GM12878 (cell line): Measurements from ENCODE around the gene CD177. TPM values are rescaled to one million over a fixed set of nuclear protein-coding genes. Genes with fewer than 3 reads are reported as not detected.

Experiments
- ATAC-seq: fragments of 200-7000 bp; cut with Tn5 transposase; 3 replicates; pipeline ENCODE4 v1.9.1; 2020; ENCODE audit warnings: mild to moderate bottlenecking, moderate library complexity
- BruUV-seq: library from RNA; stranded (reverse); fragments of 400-500 nt; replicated peaks from 2 replicates; lab custom pipeline; 2021; lab: Mats Ljungman, UMichigan
- CTCF ChIA-PET: fragments of 300-600 bp; sonication (Branson Sonifier 250); formaldehyde crosslinking; extraction: SDS; loops from one replicate; lab custom pipeline; 2021; ENCODE audit warnings: inconsistent platforms; lab: Yijun Ruan, JAX
- POLR2A ChIA-PET: fragments of 350-600 bp; formaldehyde crosslinking; extraction: SDS; loops from one replicate; lab custom pipeline; 2021; ENCODE audit warnings: inconsistent platforms; lab: Charles Lee
- RAD21 ChIA-PET: fragments of 300-600 bp; sonication (Branson Sonifier 250); formaldehyde crosslinking; loops from one replicate; lab custom pipeline; 2023; ENCODE audit warnings: antibody characterized with exemption; ENCODE audit not compliant: unreplicated experiment; lab: Charles Lee
- SMC1A ChIA-PET: fragments of 300-600 bp; sonication (Branson Sonifier 250); formaldehyde crosslinking; loops from one replicate; lab custom pipeline; 2023; ENCODE audit not compliant: unreplicated experiment, uncharacterized antibody; lab: Charles Lee
- DNase-seq: peaks from one replicate; pipeline ENCODE4 v3.0.0-alpha.2; 2011; ENCODE audit warnings: low read depth, low spot score
- FAIRE-seq: peaks from 3 replicates; lab custom pipeline; 2011; peaks lifted over from hg19 to GRCh38; lab: Jason Lieb, UNC
- H2AFZ ChIP-seq: 2 replicates; pipeline ENCODE4 v1.6.0; 2011; ENCODE audit warnings: low read depth, low read length, control low read depth; ENCODE audit not compliant: control insufficient read depth
- H3K27ac ChIP-seq: 2 replicates; pipeline ENCODE4 v1.5.1; 2011; ENCODE audit warnings: control low read depth; ENCODE audit not compliant: control insufficient read depth, insufficient read depth
- H3K27me3 ChIP-seq, 2 experiments: replicated peaks in 1 of 2; 2 replicates each; pipeline versions ENCODE4 v1.6.0 to v1.6.1; 2011; ENCODE audit warnings: low read length in 1 of 2; ENCODE audit not compliant: control insufficient read depth in 2 of 2, insufficient read depth in 2 of 2
- H3K36me3 ChIP-seq, 2 experiments: 2 replicates each; pipeline ENCODE4 v1.5.1; 2011; ENCODE audit warnings: low read length in 1 of 2; ENCODE audit not compliant: control insufficient read depth in 2 of 2, insufficient read depth in 2 of 2
- H3K4me1 ChIP-seq: 2 replicates; pipeline ENCODE4 v1.6.1; 2011; ENCODE audit warnings: mild to moderate bottlenecking, low read length, moderate library complexity, mixed read lengths; ENCODE audit not compliant: control insufficient read depth, insufficient read depth
- H3K4me2 ChIP-seq: 2 replicates; pipeline ENCODE4 v1.6.0; 2011; ENCODE audit warnings: control low read depth; ENCODE audit not compliant: control insufficient read depth, insufficient read depth
- H3K4me3 ChIP-seq: fragments of 200-600 bp; sonication (generic); 2 replicates; pipeline ENCODE4 v1.5.1; 2016
- H3K79me2 ChIP-seq: 2 replicates; pipeline ENCODE4 v1.6.0; 2011; ENCODE audit warnings: low read length; ENCODE audit not compliant: control insufficient read depth, insufficient read depth
- H3K9ac ChIP-seq: 2 replicates; pipeline ENCODE4 v1.8.0; 2011; ENCODE audit warnings: low read length, control low read depth, mixed read lengths; ENCODE audit not compliant: control insufficient read depth, insufficient read depth
- H3K9me3 ChIP-seq: replicated peaks from 3 replicates; pipeline ENCODE4 v1.5.1; 2011; ENCODE audit warnings: mild to moderate bottlenecking, low read length; ENCODE audit not compliant: control insufficient read depth, insufficient read depth
- H4K20me1 ChIP-seq: 2 replicates; pipeline ENCODE4 v1.6.0; 2011; ENCODE audit not compliant: control insufficient read depth, insufficient read depth
- CBFB ChIP-seq: IDR thresholded peaks from 2 replicates; pipeline ENCODE4 v1.6.1; 2016; ENCODE audit warnings: antibody characterized with exemption, low read depth
- E2F4 ChIP-seq: IDR thresholded peaks from 2 replicates; pipeline ENCODE4 v1.6.1; 2012; ENCODE audit warnings: low read depth, low read length, improper control_type of control experiment
- PBX3 ChIP-seq: IDR thresholded peaks from 2 replicates; pipeline ENCODE4 v1.6.1; 2011; ENCODE audit warnings: mild to moderate bottlenecking, low read depth, low read length, moderate library complexity; ENCODE audit not compliant: insufficient replicate concordance
- POU2F2 ChIP-seq: IDR thresholded peaks from 3 replicates; pipeline ENCODE4 v1.6.1; 2011; ENCODE audit warnings: low read depth, mild to moderate bottlenecking, low read length, borderline replicate concordance
- RAD51 ChIP-seq: fragments of 450-650 bp; IDR thresholded peaks from 2 replicates; pipeline ENCODE4 v1.6.1; 2016; ENCODE audit warnings: moderate library complexity, mild to moderate bottlenecking, inconsistent platforms
- SMC3 ChIP-seq: IDR thresholded peaks from 2 replicates; pipeline ENCODE4 v1.6.1; 2011; ENCODE audit warnings: low read length, improper control_type of control experiment, borderline replicate concordance
- TARDBP ChIP-seq: IDR thresholded peaks from 2 replicates; pipeline ENCODE4 v1.6.1; 2016; ENCODE audit warnings: borderline replicate concordance
- WRNIP1 ChIP-seq: IDR thresholded peaks from 2 replicates; pipeline ENCODE4 v1.6.1; 2011; ENCODE audit warnings: low read depth, low read length, improper control_type of control experiment, borderline replicate concordance
- WGBS: methylation state at CpG from one replicate; pipeline ENCODE4 v1.1.6; 2016; ENCODE audit warnings: low lambda C conversion rate; ENCODE audit not compliant: insufficient replicate concordance, insufficient coverage; ENCODE audit errors: missing lambda C conversion rate; 5-methylcytosine and 5-hydroxymethylcytosine counted together
- in situ Hi-C: fragments of 300-500 bp; cut with MboI; formaldehyde crosslinking; loops from 9 replicates; pipeline ENCODE4 v1.14.3; 2018; ENCODE audit warnings: mixed read lengths
- intact Hi-C: fragments of 100-400 bp; cut with micrococcal nuclease; formaldehyde crosslinking; loops from one replicate; pipeline ENCODE4 v1.14.2; 2022; ENCODE audit not compliant: unreplicated experiment
- polyA plus RNA-seq, 11 experiments: library from polyadenylated mRNA; depleted of rRNA in 4 of 11; unstranded in 6 of 11; stranded (reverse) in 5 of 11; fragments of >200 nt; fragmentation: Nextera tagmentation in 4 of 11; fragmentation: Illumina TruSeq in 1 of 11; extraction: Ambion mirVana in 4 of 11; extraction: Trizol in 1 of 11; gene quantifications; 1 replicate in 1 of 11; 2 replicates in 10 of 11; pipeline versions ENCODE4 v1.2.1 to v1.2.3, GENCODE V29; 2011 to 2016; ENCODE audit warnings: inconsistent platforms in 2 of 11, missing spikeins in 2 of 11, low read depth in 1 of 11
- total RNA-seq, 4 experiments: library from RNA; depleted of rRNA in 3 of 4; stranded (reverse); fragments of >200 nt in 3 of 4; fragmentation: Illumina TruSeq in 1 of 4; extraction: Trizol in 1 of 4; gene quantifications; 2 replicates each; pipeline versions ENCODE4 v1.2.1 to v1.2.3, GENCODE V29; 2013 to 2021

Gene CD177
- total and polyA plus RNA-seq, 10 of the 15 experiments (the other 5 are each of a cell fraction or from before 2014, with no cell fraction given): not detected

DNA sequence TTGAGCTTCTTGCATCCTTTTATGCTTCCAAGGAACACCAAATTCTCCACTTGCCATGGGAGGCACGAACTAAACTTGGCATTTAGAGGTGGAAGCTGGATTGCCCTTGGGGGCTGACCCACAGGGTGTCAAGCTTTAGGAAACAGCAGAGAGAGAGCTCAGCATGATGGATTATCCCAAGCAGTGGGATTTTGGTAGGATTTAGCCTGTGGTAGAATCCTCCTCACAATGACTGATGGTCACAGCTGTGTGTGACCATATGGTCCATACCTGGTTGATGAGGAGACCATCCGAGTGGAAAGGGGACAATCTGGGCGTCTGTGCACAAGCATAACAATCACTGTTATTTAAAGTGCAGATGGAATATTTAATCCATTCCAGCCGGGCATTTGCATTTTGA lies 44.0 kb upstream of the CD177 start:
- Histone ChIP-seq H3K36me3 (no peaks in the 10 kb centered on the region), H3K9me3 (no peaks in the 10 kb centered on the region), H3K4me1 (no peaks in the 10 kb centered on the region), H3K4me3 (no peak overlapping the region), H3K79me2 (no peaks in the 10 kb centered on the region), H3K9ac (no peak overlapping the region), H2AFZ (no peak overlapping the region), H4K20me1 (no peaks in the 10 kb centered on the region), H3K27ac (no peak overlapping the region), H3K27me3 (no peaks in the 10 kb centered on the region), H3K4me2 (no peak overlapping the region)
- RAD21 ChIA-PET: no interaction called here
- intact Hi-C loops: no loop called here
- 2% methylated on average over 4 of the region's 4 CpGs for WGBS
- no TSS peak for BruUV-seq
- DNase-seq (no peak), FAIRE-seq (no peak), ATAC-seq (no peak)
- no peak for TF ChIP-seq E2F4
- TF ChIP-seq WRNIP1: no peak
- TF ChIP-seq POU2F2: no peak
- no peak for TF ChIP-seq TARDBP
- TF ChIP-seq SMC3: no peak
- no peak for TF ChIP-seq RAD51
- no peak for TF ChIP-seq PBX3
- no peak for TF ChIP-seq CBFB
- SMC1A ChIA-PET: no interaction called here
- in situ Hi-C loops: no loop called here
- CTCF ChIA-PET: interaction anchor here (0.6 kb wide), 1 partner anchor 23 kb away, joined by 3 read pairs; no protein-coding TSS in a partner anchor
- POLR2A ChIA-PET: no interaction called here
